HG03025 (cell line): ENCODE measurements around the gene FBLN7.
"Not testable (repeated sequence)": the region's sequence is repeated elsewhere in the genome, so short reads cannot be mapped to it uniquely, and the experiment has no call there.

Source experiments
- ATAC-seq: cut with Tn5 transposase; IDR thresholded peaks from one replicate; pipeline ENCODE4 v1.9.1; 2021; ENCODE audit warnings: mild to moderate bottlenecking, moderate library complexity; ENCODE audit not compliant: unreplicated experiment, low FRiP score

FBLN7 gene

GRCh38 chr2:112175958-112176573, 37.9 kb downstream of the FBLN7 start:
- no peak for ATAC-seq

GRCh38 chr2:112181571-112182290, 43.5 kb downstream of the FBLN7 start:
- ATAC-seq: no peak

GRCh38 chr2:112182581-112183034, 44.4 kb downstream of the FBLN7 start:
- ATAC-seq: no peak

GRCh38 chr2:112183327-112184025, 45.3 kb downstream of the FBLN7 start:
- no peak for ATAC-seq

- no peak for ATAC-seq
Measured at GRCh38 chr2:112184121-112184520, 45.9 kb downstream of the FBLN7 start.

- no peak for ATAC-seq
Measured at GRCh38 chr2:112185131-112185530, 46.9 kb downstream of the FBLN7 start.

GRCh38 chr2:112187046-112187715, 49.0 kb downstream of the FBLN7 start:
- no peak for ATAC-seq

GRCh38 chr2:112187805-112188596, 49.8 kb downstream of the FBLN7 start:
- no peak for ATAC-seq

GRCh38 chr2:112189001-112189556, 50.9 kb downstream of the FBLN7 start:
- no peak for ATAC-seq

GRCh38 chr2:112194028-112194427, 55.8 kb downstream of the FBLN7 start:
- ATAC-seq: no peak

GRCh38 chr2:112194482-112194881, 56.3 kb downstream of the FBLN7 start:
- ATAC-seq: no peak

GRCh38 chr2:112195167-112195766, 57.1 kb downstream of the FBLN7 start:
- ATAC-seq: no peak

- no peak for ATAC-seq
Measured at GRCh38 chr2:112195950-112196349, 57.8 kb downstream of the FBLN7 start.

- no peak for ATAC-seq
Measured at GRCh38 chr2:112197868-112198267, 59.7 kb downstream of the FBLN7 start.

- no peak for ATAC-seq
Measured at GRCh38 chr2:112198780-112199179, 60.6 kb downstream of the FBLN7 start.

- no peak for ATAC-seq
Measured at GRCh38 chr2:112199188-112199587, 61.0 kb downstream of the FBLN7 start.

GRCh38 chr2:112201696-112202430, 63.7 kb downstream of the FBLN7 start:
- ATAC-seq: no peak

GRCh38 chr2:112204411-112204810, 66.2 kb downstream of the FBLN7 start:
- ATAC-seq: no peak

- not testable (repeated sequence) for ATAC-seq
Measured at GRCh38 chr2:112207905-112208304, 69.7 kb downstream of the FBLN7 start.
